Liver (tissue), 9 donors: ENCODE measurements around the gene SCNN1A. TPM values are rescaled to one million over a fixed set of nuclear protein-coding genes. Genes with fewer than 3 reads are reported as not detected.

Source experiments
- DNase-seq: peaks from one replicate; pipeline ENCODE4 v3.0.0-alpha.2; 2017; ENCODE audit warnings: low spot score
- H3K27ac ChIP-seq, 2 donors: one replicate each; pipeline ENCODE4 v1.7.0; 2013; ENCODE audit warnings: inconsistent platforms in 2 of 2, low read length in 2 of 2, control low read depth in 1 of 2, low read depth in 1 of 2, mild to moderate bottlenecking in 1 of 2
- H3K27me3 ChIP-seq, 4 donors: one replicate each; pipeline versions ENCODE4 v1.6.1 to v1.7.0; 2013; ENCODE audit warnings: low read length in 3 of 4, inconsistent platforms in 1 of 4, mild to moderate bottlenecking in 1 of 4, moderate library complexity in 1 of 4; ENCODE audit not compliant: control insufficient read depth in 4 of 4, insufficient read depth in 4 of 4
- H3K36me3 ChIP-seq, 4 donors: one replicate each; pipeline versions ENCODE4 v1.6.1 to v1.7.0; 2013; ENCODE audit warnings: low read length in 3 of 4, mild to moderate bottlenecking in 3 of 4, low read depth in 1 of 4, moderate library complexity in 1 of 4; ENCODE audit not compliant: control insufficient read depth in 4 of 4, insufficient read depth in 3 of 4
- H3K4me1 ChIP-seq, 4 donors: one replicate each; pipeline versions ENCODE4 v1.6.1 to v1.7.0; 2013; ENCODE audit warnings: low read length in 3 of 4, mild to moderate bottlenecking in 3 of 4, moderate library complexity in 1 of 4; ENCODE audit not compliant: control insufficient read depth in 4 of 4, insufficient read depth in 4 of 4
- H3K4me3 ChIP-seq, 3 donors: one replicate each; pipeline versions ENCODE4 v1.6.1 to v1.7.0; 2013; ENCODE audit warnings: low read length in 3 of 3, control low read depth in 1 of 3, low read depth in 1 of 3, mild to moderate bottlenecking in 1 of 3
- H3K9ac ChIP-seq, 2 donors: one replicate each; pipeline ENCODE4 v1.7.0; 2013; ENCODE audit warnings: low read length in 2 of 2, mild to moderate bottlenecking in 2 of 2, moderate library complexity in 2 of 2, control low read depth in 1 of 2, low read depth in 1 of 2
- H3K9me3 ChIP-seq, 4 donors: one replicate each; pipeline versions ENCODE4 v1.6.1 to v1.7.0; 2013; ENCODE audit warnings: low read length in 3 of 4; ENCODE audit not compliant: control insufficient read depth in 4 of 4
- ATF3 ChIP-seq: IDR thresholded peaks from 2 replicates; pipeline ENCODE4 v1.6.1; 2016; ENCODE audit warnings: antibody characterized with exemption
- CTCF ChIP-seq: fragments of 150-350 bp; IDR thresholded peaks from 2 replicates; pipeline ENCODE4 v1.5.1; 2017; ENCODE audit warnings: improper control_type of control experiment, low read depth, low read length; ENCODE audit not compliant: missing input control
- FOXA1 ChIP-seq: IDR thresholded peaks from 2 replicates; pipeline ENCODE4 v1.6.1; 2016; ENCODE audit warnings: antibody characterized with exemption
- FOXA2 ChIP-seq: IDR thresholded peaks from 2 replicates; pipeline ENCODE4 v1.6.1; 2016; ENCODE audit warnings: antibody characterized with exemption
- HNF4A ChIP-seq, 2 donors: conservative IDR thresholded peaks; 2 replicates each; pipeline ENCODE4 v1.6.1; 2016; ENCODE audit warnings: antibody characterized with exemption in 2 of 2, mild to moderate bottlenecking in 2 of 2
- HNF4G ChIP-seq: IDR thresholded peaks from 2 replicates; pipeline ENCODE4 v1.6.1; 2016; ENCODE audit warnings: antibody characterized with exemption
- JUND ChIP-seq, 2 donors: IDR thresholded peaks; 2 replicates each; pipeline ENCODE4 v1.6.1; 2016; ENCODE audit warnings: antibody characterized with exemption in 2 of 2
- MAX ChIP-seq: IDR thresholded peaks from 2 replicates; pipeline ENCODE4 v1.6.1; 2016; ENCODE audit warnings: antibody characterized with exemption
- NR2F2 ChIP-seq: IDR thresholded peaks from 2 replicates; pipeline ENCODE4 v1.6.1; 2016; ENCODE audit warnings: antibody characterized with exemption
- RAD21 ChIP-seq, 2 donors: IDR thresholded peaks; 2 replicates each; pipeline ENCODE4 v1.6.1; 2016; ENCODE audit warnings: antibody characterized with exemption in 2 of 2, mild to moderate bottlenecking in 2 of 2
- REST ChIP-seq: IDR thresholded peaks from 2 replicates; pipeline ENCODE4 v1.6.1; 2016; ENCODE audit warnings: antibody characterized with exemption, mild to moderate bottlenecking
- SP1 ChIP-seq: IDR thresholded peaks from 2 replicates; pipeline ENCODE4 v1.6.1; 2018; ENCODE audit warnings: antibody characterized with exemption, mild to moderate bottlenecking
- TAF1 ChIP-seq: conservative IDR thresholded peaks from 2 replicates; pipeline ENCODE4 v1.6.1; 2016; ENCODE audit warnings: antibody characterized with exemption, mild to moderate bottlenecking
- YY1 ChIP-seq: IDR thresholded peaks from 2 replicates; pipeline ENCODE4 v1.6.1; 2016; ENCODE audit warnings: antibody characterized with exemption, mild to moderate bottlenecking
- ZBTB33 ChIP-seq: IDR thresholded peaks from 2 replicates; pipeline ENCODE4 v1.6.1; 2016; ENCODE audit warnings: antibody characterized with exemption
- WGBS: extraction: QIAGEN DNeasy Blood & Tissue Kit; methylation state at CpG from one replicate; pipeline ENCODE4 v1.1.7; 2013; 5-methylcytosine and 5-hydroxymethylcytosine counted together
- polyA plus RNA-seq, 2 donors: library from polyadenylated mRNA; stranded (reverse) in 1 of 2; unstranded in 1 of 2; fragments of 200-250 nt in 1 of 2; fragments of >200 nt in 1 of 2; fragmentation: Nextera tagmentation in 1 of 2; extraction: Ambion mirVana in 1 of 2; gene quantifications; one replicate each; pipeline versions ENCODE4 v1.2.1 to v1.2.3, GENCODE V29; 2013 to 2015
- total RNA-seq, 2 donors: library from RNA; depleted of rRNA; stranded (reverse); fragments of >200 nt; gene quantifications; one replicate each; pipeline ENCODE4 v1.2.3, GENCODE V29; 2014
- donor health status: healthy.
- donor health status: healthy.
- donor health status: healthy.
- donor health status: healthy.
- donor health status: healthy.

SCNN1A gene
- total and polyA plus RNA-seq, 4 donors: 0.47 to 7.7 (median 2.9) TPM

- no peaks in the 10 kb centered on the region for H3K9me3 ChIP-seq
- TF ChIP-seq REST (no peak), YY1 (no peak), FOXA2 (no peak), CTCF (no peak), HNF4G (no peak), TAF1 (no peak), SP1 (no peak), HNF4A (conservative IDR thresholded peaks at IDR 0.05) (no peak)
- no peak overlapping the region for H3K4me3 ChIP-seq
- 55% methylated on average over 11 of the region's 11 CpGs for WGBS
- H3K27me3 ChIP-seq: no peaks in the 10 kb centered on the region
- peak overlapping the region; percentile 92 to 94 for H3K27ac ChIP-seq
- peaks cover 14 to 41% (median 27%) of the 10 kb centered on the region in 4 donors for H3K4me1 ChIP-seq
- DNase-seq: no peak
- no peaks in the 10 kb centered on the region for H3K36me3 ChIP-seq
- H3K9ac ChIP-seq: peak overlapping the region in 1 of 2 donors; percentile 60
Measured at GRCh38 chr12:6360578-6361490, 14.5 kb downstream of the SCNN1A start.

- H3K27ac ChIP-seq: peak overlapping the region; percentile 92 to 94
- no peak overlapping the region for H3K4me3 ChIP-seq
- peaks cover 14 to 41% (median 27%) of the 10 kb centered on the region in 4 donors for H3K4me1 ChIP-seq
- no peak for DNase-seq
- H3K36me3 ChIP-seq: no peaks in the 10 kb centered on the region
- no peaks in the 10 kb centered on the region for H3K27me3 ChIP-seq
- H3K9ac ChIP-seq: peak overlapping the region in 1 of 2 donors; percentile 60
- WGBS: 30% methylated on average over 7 of the region's 7 CpGs
- no peaks in the 10 kb centered on the region for H3K9me3 ChIP-seq
- peak; percentile 100 for TF ChIP-seq HNF4G
- peak; percentile 58 to 72 for TF ChIP-seq RAD21 (IDR thresholded peaks at IDR 0.05)
- peak; percentile 99 to 100 for TF ChIP-seq HNF4A (conservative IDR thresholded peaks at IDR 0.05)
- TF ChIP-seq FOXA1: peak; percentile 77
- TF ChIP-seq SP1: peak; percentile 100
- TF ChIP-seq CTCF: no peak
- TF ChIP-seq FOXA2: peak; percentile 85
- peak; percentile 94 for TF ChIP-seq REST
- TF ChIP-seq JUND (IDR thresholded peaks at IDR 0.05): peak; percentile 91 to 96
- peak; percentile 91 for TF ChIP-seq ZBTB33
- TF ChIP-seq NR2F2: peak; percentile 75
- peak; percentile 99 for TF ChIP-seq MAX
- TF ChIP-seq ATF3: peak; percentile 88
Measured at GRCh38 chr12:6360080-6360571, 15.2 kb downstream of the SCNN1A start.
